Thoracic aorta (tissue), 2 donors: ENCODE data around the gene DHRS12. TPM values are rescaled to one million over a fixed set of nuclear protein-coding genes. Genes with fewer than 3 reads are reported as not detected.

Source experiments
- ATAC-seq: fragments of 150-250 bp; one replicate; pipeline ENCODE4 v1.8.0; 2017; ENCODE audit warnings: low read depth; ENCODE audit not compliant: insufficient number of reproducible peaks, low FRiP score
- DNase-seq: peaks from one replicate; pipeline ENCODE4 v3.0.0-alpha.2; 2020; ENCODE audit warnings: low spot score
- H3K27ac ChIP-seq, 2 donors: fragments of 200-600 bp; sonication (generic); 1 replicate in 1 of 2; 2 replicates in 1 of 2; pipeline ENCODE4 v1.5.1; 2016; ENCODE audit warnings: mild to moderate bottlenecking in 2 of 2, moderate library complexity in 2 of 2
- H3K27me3 ChIP-seq: fragments of 200-600 bp; sonication (generic); replicated peaks from 2 replicates; pipeline ENCODE4 v1.6.0; 2016; ENCODE audit warnings: mild to moderate bottlenecking; ENCODE audit not compliant: insufficient read depth
- H3K36me3 ChIP-seq: fragments of 200-600 bp; sonication (generic); one replicate; pipeline ENCODE4 v1.5.1; 2016
- H3K4me1 ChIP-seq, 2 donors: fragments of 200-600 bp; sonication (generic); 1 replicate in 1 of 2; 2 replicates in 1 of 2; pipeline versions ENCODE4 v1.5.1 to v1.6.0; 2016; ENCODE audit warnings: low read depth in 2 of 2, mild to moderate bottlenecking in 1 of 2; ENCODE audit not compliant: control insufficient read depth in 1 of 2
- H3K4me3 ChIP-seq: fragments of 200-600 bp; sonication (generic); 2 replicates; pipeline ENCODE4 v1.5.1; 2016; ENCODE audit warnings: mild to moderate bottlenecking
- H3K9me3 ChIP-seq: fragments of 200-600 bp; sonication (generic); 2 replicates; pipeline ENCODE4 v1.5.1; 2016
- total RNA-seq, 2 donors: library from RNA; depleted of rRNA; stranded (reverse); fragments of >200 nt; gene quantifications; one replicate each; pipeline versions ENCODE4 v1.1.0 to v1.2.3, GENCODE V29; 2016
- TF ChIP-seq, protein P1 (sequence below): fragments of 200-600 bp; sonication (generic); IDR thresholded peaks from one replicate; pipeline ENCODE4 v1.5.1; 2019; ENCODE audit warnings: antibody characterized with exemption

Gene DHRS12
- total RNA-seq, 2 donors from 2014 or later, result 4.9 to 13.3 TPM

DNA sequence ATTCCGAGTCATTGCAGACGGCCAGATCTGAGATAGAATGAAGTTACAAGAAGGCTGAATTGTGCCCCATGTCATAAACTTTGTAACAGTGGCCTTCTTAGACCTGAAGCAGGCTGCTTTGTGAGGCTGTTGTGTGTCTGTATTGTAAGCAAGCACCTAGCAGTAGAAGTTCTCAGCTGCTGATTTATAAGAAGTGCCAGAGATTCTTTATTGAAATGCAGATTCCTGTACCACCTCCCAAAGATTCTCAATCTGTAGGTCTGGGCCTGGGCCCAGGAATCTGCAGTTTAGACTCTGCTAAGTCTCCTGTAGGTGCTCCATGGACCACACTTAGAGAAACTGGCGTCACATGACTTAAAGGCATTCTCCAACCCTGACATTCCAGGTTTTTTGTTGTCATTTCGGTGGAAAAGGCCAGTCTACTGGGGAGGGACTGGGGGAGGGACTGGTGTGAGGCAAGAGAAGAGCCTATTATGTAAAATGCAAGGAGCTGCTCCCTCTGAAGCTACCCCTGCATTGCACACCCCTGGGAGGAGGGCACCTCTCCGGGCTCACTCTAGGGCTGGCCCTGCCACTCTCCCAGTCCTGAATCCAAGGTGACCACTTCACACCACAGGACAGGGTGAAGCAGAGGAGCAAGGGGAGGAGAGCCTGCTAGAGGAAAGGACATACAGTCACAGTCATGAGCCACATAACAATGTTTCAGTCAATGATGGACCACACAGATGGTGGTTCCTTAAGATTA is 41.8 kb upstream of the DHRS12 start:
- DNase-seq (no peak), ATAC-seq (no peak)
- Histone ChIP-seq H3K4me1 (peaks cover 5 to 17% of the 10 kb centered on the region in 2 donors), H3K9me3 (no peaks in the 10 kb centered on the region), H3K27ac (no peak overlapping the region), H3K27me3 (no peaks in the 10 kb centered on the region), H3K4me3 (peak overlapping the region; percentile 47), H3K36me3 (no peaks in the 10 kb centered on the region)
- TF ChIP-seq, protein P1, sequence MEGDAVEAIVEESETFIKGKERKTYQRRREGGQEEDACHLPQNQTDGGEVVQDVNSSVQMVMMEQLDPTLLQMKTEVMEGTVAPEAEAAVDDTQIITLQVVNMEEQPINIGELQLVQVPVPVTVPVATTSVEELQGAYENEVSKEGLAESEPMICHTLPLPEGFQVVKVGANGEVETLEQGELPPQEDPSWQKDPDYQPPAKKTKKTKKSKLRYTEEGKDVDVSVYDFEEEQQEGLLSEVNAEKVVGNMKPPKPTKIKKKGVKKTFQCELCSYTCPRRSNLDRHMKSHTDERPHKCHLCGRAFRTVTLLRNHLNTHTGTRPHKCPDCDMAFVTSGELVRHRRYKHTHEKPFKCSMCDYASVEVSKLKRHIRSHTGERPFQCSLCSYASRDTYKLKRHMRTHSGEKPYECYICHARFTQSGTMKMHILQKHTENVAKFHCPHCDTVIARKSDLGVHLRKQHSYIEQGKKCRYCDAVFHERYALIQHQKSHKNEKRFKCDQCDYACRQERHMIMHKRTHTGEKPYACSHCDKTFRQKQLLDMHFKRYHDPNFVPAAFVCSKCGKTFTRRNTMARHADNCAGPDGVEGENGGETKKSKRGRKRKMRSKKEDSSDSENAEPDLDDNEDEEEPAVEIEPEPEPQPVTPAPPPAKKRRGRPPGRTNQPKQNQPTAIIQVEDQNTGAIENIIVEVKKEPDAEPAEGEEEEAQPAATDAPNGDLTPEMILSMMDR, result no peak

- H3K4me1 ChIP-seq, result peaks cover 5 to 17% of the 10 kb centered on the region in 2 donors
- H3K36me3 ChIP-seq, result no peaks in the 10 kb centered on the region
- no peaks in the 10 kb centered on the region for H3K9me3 ChIP-seq
- no peak for DNase-seq
- TF ChIP-seq, protein P1, result peak; percentile 75
- peak within 1 kb of the TSS; percentile 47 for H3K4me3 ChIP-seq
- no peak for ATAC-seq
- no peaks in the 10 kb centered on the region for H3K27me3 ChIP-seq
- H3K27ac ChIP-seq, result no peak within 1 kb of the TSS
Observed at GRCh38 chr13:51844862-51845573, 41.1 kb upstream of the DHRS12 start, which contains the start of gene TMEM272. Gene TMEM272, minus strand, starts transcription at chr13:51845177. Its CDS starts 6,647 bp downstream, at chr13:51838530.

DNA sequence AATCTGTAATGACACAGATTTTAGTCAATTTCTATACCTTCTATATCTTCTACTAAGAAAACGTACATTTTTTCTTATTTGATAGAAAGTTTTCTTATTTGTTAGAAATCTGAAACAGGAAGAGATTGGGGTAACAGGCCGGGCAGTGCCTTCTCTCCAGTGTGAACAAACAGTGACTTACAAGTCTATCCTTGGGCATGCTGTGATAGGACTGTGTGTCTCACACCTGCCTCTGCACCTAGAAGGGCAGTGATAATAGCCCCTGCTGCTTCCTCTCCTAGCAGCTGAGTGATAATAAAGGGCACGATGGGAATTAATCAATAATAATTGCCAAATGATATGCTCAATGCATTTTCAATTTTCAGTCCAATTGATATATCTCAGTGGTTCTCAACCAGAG is 39.6 kb upstream of the DHRS12 start:
- Histone ChIP-seq H3K36me3 (no peaks in the 10 kb centered on the region), H3K4me3 (no peak overlapping the region), H3K9me3 (no peaks in the 10 kb centered on the region), H3K27ac (no peak overlapping the region), H3K4me1 (peaks cover 5 to 10% of the 10 kb centered on the region in 2 donors), H3K27me3 (no peaks in the 10 kb centered on the region)
- TF ChIP-seq, protein P1, result no peak
- ATAC-seq (no peak), DNase-seq (no peak)

- H3K9me3 ChIP-seq, result no peaks in the 10 kb centered on the region
- no peaks in the 10 kb centered on the region for H3K27me3 ChIP-seq
- peaks cover 5 to 8% of the 10 kb centered on the region in 2 donors for H3K4me1 ChIP-seq
- DNase-seq, result no peak
- no peaks in the 10 kb centered on the region for H3K36me3 ChIP-seq
- no peak overlapping the region for H3K27ac ChIP-seq
- TF ChIP-seq, protein P1, result no peak
- H3K4me3 ChIP-seq, result no peak overlapping the region
- no peak for ATAC-seq
Observed at GRCh38 chr13:51841732-51842131, 37.8 kb upstream of the DHRS12 start.

- ATAC-seq (no peak), DNase-seq (no peak)
- Histone ChIP-seq H3K9me3 (no peaks in the 10 kb centered on the region), H3K27ac (no peak overlapping the region), H3K36me3 (no peaks in the 10 kb centered on the region), H3K27me3 (no peaks in the 10 kb centered on the region), H3K4me3 (no peak overlapping the region), H3K4me1 (peaks cover 5 to 8% of the 10 kb centered on the region in 2 donors)
- TF ChIP-seq, protein P1, result no peak
Observed at GRCh38 chr13:51840917-51841316, 37.0 kb upstream of the DHRS12 start.
